Gastrocnemius medialis (tissue), 4 donors: Measurements from ENCODE around the gene KAZN.

Experiments
- CTCF ChIP-seq, 5 experiments: fragments of 450-650 bp in 3 of 5; fragments of 200-600 bp in 2 of 5; sonication (generic) in 2 of 5; IDR thresholded peaks in 4 of 5; conservative IDR thresholded peaks in 1 of 5; 1 replicate in 4 of 5; 2 replicates in 1 of 5; pipeline ENCODE4 v1.5.1; 2016 to 2019; ENCODE audit warnings: antibody characterized with exemption in 5 of 5, mild to moderate bottlenecking in 3 of 5, moderate library complexity in 3 of 5
- POLR2A ChIP-seq, 2 donors: fragments of 450-650 bp; IDR thresholded peaks; one replicate each; pipeline ENCODE4 v1.6.1; 2017; ENCODE audit warnings: antibody characterized with exemption in 2 of 2, mild to moderate bottlenecking in 2 of 2, moderate library complexity in 2 of 2

GRCh38 chr1:14748977-14749376, 150.5 kb downstream of the KAZN start:
- TF ChIP-seq CTCF (IDR thresholded peaks at IDR 0.05 in 4 of 5, conservative IDR thresholded peaks at IDR 0.05 in 1 of 5), result no peak
- TF ChIP-seq POLR2A (IDR thresholded peaks at IDR 0.05), result no peak
